Measurements from ENCODE around the gene IZUMO1. TPM values are rescaled to one million over a fixed set of nuclear protein-coding genes. Genes with fewer than 3 reads are reported as not detected.

The IZUMO1 gene
- polyA plus RNA-seq, 1 donor from 2014 or later, result not detected

DNA sequence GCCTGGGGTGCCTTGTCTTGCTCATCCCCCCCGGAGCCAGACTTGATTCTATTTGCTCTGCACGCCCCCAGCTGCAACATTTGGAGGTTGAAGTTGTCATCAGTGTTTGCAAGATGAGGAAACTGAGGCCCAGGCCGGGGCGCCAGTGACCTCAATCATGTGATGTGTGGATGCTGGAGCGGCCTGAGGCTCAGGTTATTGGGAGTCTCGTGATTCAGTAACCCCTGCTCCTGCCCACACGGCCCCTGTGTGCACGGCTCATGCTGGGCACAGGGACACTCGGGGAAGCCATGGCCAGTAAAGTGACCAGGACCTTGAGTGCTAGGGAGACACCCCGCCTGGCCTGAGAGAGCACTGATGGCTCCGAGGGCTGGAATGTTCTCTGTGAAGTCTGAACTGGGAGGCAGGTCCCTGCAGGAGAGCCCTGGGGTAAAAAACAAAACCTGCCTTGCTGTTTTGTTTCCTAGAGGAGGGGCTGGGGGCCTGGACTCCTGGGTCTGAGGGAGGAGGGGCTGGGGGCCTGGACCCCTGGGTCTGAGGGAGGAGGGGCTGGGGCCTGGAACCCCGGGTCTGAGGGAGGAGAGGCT lies 10.5 kb upstream of the IZUMO1 start:
- Histone ChIP-seq H3K9ac (ENCODE audit: low read length) (no peak overlapping the region), H2AFZ (ENCODE audit: low read depth, low read length) (no peak overlapping the region), H3K27me3 (ENCODE audit: insufficient read depth, low read depth, low read length) (peaks cover 14% of the 10 kb centered on the region), H3K9me3 (ENCODE audit: low read length) (no peaks in the 10 kb centered on the region), H3K4me2 (ENCODE audit: low read length) (no peak overlapping the region), H3K9me2 (ENCODE audit: insufficient read depth, low read length) (no peaks in the 10 kb centered on the region), H3K4me3 (ENCODE audit: low read length) (no peak overlapping the region), H3F3A (ENCODE audit: insufficient read depth, low read length, poor library complexity, severe bottlenecking) (no peaks in the 10 kb centered on the region), H4K20me1 (ENCODE audit: insufficient read depth) (no peaks in the 10 kb centered on the region), H3K79me2 (replicated peaks; ENCODE audit: insufficient read depth, low read length) (no peaks in the 10 kb centered on the region), H3K36me3 (ENCODE audit: insufficient read depth, low read length) (no peaks in the 10 kb centered on the region), H3K27ac (ENCODE audit: low read length) (no peak overlapping the region)
- no peak for TF ChIP-seq EP300 (conservative IDR thresholded peaks at IDR 0.05; ENCODE audit: poor library complexity, severe bottlenecking)
- TF ChIP-seq REST (IDR thresholded peaks at IDR 0.05; ENCODE audit: borderline replicate concordance), result no peak
- TF ChIP-seq SMC3 (conservative IDR thresholded peaks at IDR 0.05; ENCODE audit: poor library complexity), result no peak
- no peak for TF ChIP-seq EZH2 (IDR thresholded peaks at IDR 0.05; ENCODE audit: borderline replicate concordance, insufficient read depth, low read length, poor library complexity, severe bottlenecking)
- TF ChIP-seq TAF1 (IDR thresholded peaks at IDR 0.05; ENCODE audit: low read depth), result no peak
- TF ChIP-seq POLR2AphosphoS5 (IDR thresholded peaks at IDR 0.05), result no peak
- TF ChIP-seq RAD21 (conservative IDR thresholded peaks at IDR 0.05), result no peak
- no peak for TF ChIP-seq MXI1 (conservative IDR thresholded peaks at IDR 0.05; ENCODE audit: poor library complexity, severe bottlenecking)
- TF ChIP-seq, protein P1, sequence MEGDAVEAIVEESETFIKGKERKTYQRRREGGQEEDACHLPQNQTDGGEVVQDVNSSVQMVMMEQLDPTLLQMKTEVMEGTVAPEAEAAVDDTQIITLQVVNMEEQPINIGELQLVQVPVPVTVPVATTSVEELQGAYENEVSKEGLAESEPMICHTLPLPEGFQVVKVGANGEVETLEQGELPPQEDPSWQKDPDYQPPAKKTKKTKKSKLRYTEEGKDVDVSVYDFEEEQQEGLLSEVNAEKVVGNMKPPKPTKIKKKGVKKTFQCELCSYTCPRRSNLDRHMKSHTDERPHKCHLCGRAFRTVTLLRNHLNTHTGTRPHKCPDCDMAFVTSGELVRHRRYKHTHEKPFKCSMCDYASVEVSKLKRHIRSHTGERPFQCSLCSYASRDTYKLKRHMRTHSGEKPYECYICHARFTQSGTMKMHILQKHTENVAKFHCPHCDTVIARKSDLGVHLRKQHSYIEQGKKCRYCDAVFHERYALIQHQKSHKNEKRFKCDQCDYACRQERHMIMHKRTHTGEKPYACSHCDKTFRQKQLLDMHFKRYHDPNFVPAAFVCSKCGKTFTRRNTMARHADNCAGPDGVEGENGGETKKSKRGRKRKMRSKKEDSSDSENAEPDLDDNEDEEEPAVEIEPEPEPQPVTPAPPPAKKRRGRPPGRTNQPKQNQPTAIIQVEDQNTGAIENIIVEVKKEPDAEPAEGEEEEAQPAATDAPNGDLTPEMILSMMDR (IDR thresholded peaks at IDR 0.05; ENCODE audit: poor library complexity, severe bottlenecking), result no peak

- no peaks in the 10 kb centered on the region for H4K20me1 ChIP-seq (ENCODE audit: insufficient read depth)
- peaks cover 19% of the 10 kb centered on the region for H3K27me3 ChIP-seq (ENCODE audit: insufficient read depth, low read depth, low read length)
- no peak overlapping the region for H3K4me3 ChIP-seq (ENCODE audit: low read length)
- no peaks in the 10 kb centered on the region for H3K36me3 ChIP-seq (ENCODE audit: insufficient read depth, low read length)
- H3K4me2 ChIP-seq (ENCODE audit: low read length), result no peak overlapping the region
- H3K9me3 ChIP-seq (ENCODE audit: low read length), result no peaks in the 10 kb centered on the region
- no peak overlapping the region for H2AFZ ChIP-seq (ENCODE audit: low read depth, low read length)
- no peaks in the 10 kb centered on the region for H3K79me2 ChIP-seq (replicated peaks; ENCODE audit: insufficient read depth, low read length)
- H3K9me2 ChIP-seq (ENCODE audit: insufficient read depth, low read length), result no peaks in the 10 kb centered on the region
- H3F3A ChIP-seq (ENCODE audit: insufficient read depth, low read length, poor library complexity, severe bottlenecking), result no peaks in the 10 kb centered on the region
- no peak overlapping the region for H3K27ac ChIP-seq (ENCODE audit: low read length)
- no peak for TF ChIP-seq SMC3 (conservative IDR thresholded peaks at IDR 0.05; ENCODE audit: poor library complexity)
- no peak for TF ChIP-seq REST (IDR thresholded peaks at IDR 0.05; ENCODE audit: borderline replicate concordance)
- no peak overlapping the region for H3K9ac ChIP-seq (ENCODE audit: low read length)
These were observed 10.0 kb upstream of the IZUMO1 start for GRCh38 chr19:48756686-48757085.
